ENCODE results near the gene PROZ.

DNA sequence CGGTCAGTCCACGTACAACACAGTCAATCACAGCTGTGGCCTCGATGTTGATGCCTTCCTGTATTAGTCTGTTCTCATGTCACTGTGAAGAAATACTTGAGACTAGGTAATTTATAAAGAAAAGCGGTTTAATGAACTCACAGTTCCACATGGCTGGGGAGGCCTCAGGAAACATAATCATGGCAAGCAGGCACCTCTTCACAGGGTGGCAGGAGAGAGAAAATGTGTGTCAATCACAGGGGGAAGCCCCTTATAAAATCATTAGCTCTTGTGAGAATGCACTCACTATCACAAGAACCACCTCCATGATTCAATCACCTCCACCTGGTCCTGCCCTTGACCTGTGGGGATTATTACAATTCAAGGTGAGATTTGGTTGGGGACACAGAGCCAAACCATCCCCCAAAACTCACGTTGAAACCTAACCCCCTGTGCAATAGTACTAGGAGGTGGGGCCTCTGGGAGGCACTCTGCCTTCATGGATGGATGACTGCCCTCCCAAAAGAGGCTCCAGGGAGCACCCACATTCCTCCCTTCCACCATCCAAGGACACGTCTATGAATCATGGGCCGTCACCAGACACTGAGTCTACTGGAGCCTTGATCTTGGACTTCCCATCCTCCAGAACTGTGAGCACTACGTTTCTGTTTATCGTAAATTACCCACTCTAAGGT is 2.3 kb upstream of the PROZ start:
- TF ChIP-seq EZH2 (IDR thresholded peaks at IDR 0.05; ENCODE audit: insufficient read depth, poor library complexity, severe bottlenecking) (no peak), EZH2phosphoT487 (IDR thresholded peaks at IDR 0.05; ENCODE audit: insufficient read depth, low read depth) (no peak)
